Neural progenitor cell (in vitro differentiated cells): ENCODE data around the gene RHBDL1.

Source experiments
- EZH2phosphoT487 ChIP-seq: fragments of 200-600 bp; sonication (generic); IDR thresholded peaks from 2 replicates; pipeline ENCODE4 v1.6.1; 2017; ENCODE audit warnings: antibody characterized with exemption
- TF ChIP-seq, protein P1 (sequence below): fragments of 200-600 bp; sonication (generic); IDR thresholded peaks from 2 replicates; pipeline ENCODE4 v1.5.1; 2017; ENCODE audit warnings: antibody characterized with exemption, mild to moderate bottlenecking

DNA sequence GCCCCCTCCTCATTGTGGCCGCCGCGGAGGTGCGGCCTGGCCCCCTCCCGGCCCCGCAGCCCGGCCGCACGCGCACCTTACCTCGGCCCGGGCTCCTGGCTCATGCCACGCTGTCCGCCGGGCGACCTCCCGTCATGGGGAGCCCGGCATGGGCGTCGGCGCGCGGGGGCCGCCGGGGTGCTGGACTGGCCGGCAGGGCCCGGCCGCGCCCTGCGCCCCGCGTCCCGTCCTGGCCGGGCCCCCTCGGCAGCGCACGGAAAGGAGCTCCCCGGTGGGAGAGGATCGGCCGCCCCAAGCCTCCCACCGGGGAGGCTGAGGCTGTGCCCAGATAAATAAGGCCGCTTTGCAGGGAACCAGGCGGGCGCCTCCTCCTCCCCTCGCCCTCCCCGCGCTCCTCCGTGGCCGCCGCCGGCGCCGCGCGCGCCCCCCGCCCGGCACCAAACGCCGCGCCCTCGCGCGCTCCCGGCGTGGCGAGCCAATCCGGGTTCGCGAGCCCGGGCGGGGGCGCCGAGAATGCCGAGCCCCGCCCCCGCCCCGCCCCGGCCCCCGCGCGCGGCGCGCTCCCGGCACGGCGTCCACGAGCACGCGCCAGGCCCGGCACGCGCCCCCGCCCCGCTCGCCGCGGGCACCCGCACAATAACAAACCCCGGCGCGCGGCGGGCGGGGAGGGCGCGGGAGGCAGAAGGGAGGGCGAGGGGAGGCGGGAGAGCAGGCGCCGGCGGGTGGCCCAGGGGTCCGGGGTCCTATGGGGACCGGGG, 30.1 kb downstream of the RHBDL1 start, which contains the start of gene FBXL16:
- TF ChIP-seq, protein P1, sequence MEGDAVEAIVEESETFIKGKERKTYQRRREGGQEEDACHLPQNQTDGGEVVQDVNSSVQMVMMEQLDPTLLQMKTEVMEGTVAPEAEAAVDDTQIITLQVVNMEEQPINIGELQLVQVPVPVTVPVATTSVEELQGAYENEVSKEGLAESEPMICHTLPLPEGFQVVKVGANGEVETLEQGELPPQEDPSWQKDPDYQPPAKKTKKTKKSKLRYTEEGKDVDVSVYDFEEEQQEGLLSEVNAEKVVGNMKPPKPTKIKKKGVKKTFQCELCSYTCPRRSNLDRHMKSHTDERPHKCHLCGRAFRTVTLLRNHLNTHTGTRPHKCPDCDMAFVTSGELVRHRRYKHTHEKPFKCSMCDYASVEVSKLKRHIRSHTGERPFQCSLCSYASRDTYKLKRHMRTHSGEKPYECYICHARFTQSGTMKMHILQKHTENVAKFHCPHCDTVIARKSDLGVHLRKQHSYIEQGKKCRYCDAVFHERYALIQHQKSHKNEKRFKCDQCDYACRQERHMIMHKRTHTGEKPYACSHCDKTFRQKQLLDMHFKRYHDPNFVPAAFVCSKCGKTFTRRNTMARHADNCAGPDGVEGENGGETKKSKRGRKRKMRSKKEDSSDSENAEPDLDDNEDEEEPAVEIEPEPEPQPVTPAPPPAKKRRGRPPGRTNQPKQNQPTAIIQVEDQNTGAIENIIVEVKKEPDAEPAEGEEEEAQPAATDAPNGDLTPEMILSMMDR, result no peak
- no peak for TF ChIP-seq EZH2phosphoT487
